HepG2 (cell line): ENCODE data around the gene ATG16L2. TPM values are rescaled to one million over a fixed set of nuclear protein-coding genes. Genes with fewer than 3 reads are reported as not detected.

Experiments used
- CBFB ChIP-seq: sonication (generic); formaldehyde crosslinking; IDR thresholded peaks from 2 replicates; pipeline ENCODE4 v1.4.0; 2020; ENCODE audit warnings: missing genetic modification reagents
- CHD2 ChIP-seq: IDR thresholded peaks from 2 replicates; pipeline ENCODE4 v1.6.1; 2011; ENCODE audit warnings: low read depth, low read length, improper control_type of control experiment
- FOXC1 ChIP-seq: sonication (generic); formaldehyde crosslinking; IDR thresholded peaks from 2 replicates; pipeline ENCODE4 v1.8.0; 2022; ENCODE audit warnings: mild to moderate bottlenecking, missing genetic modification reagents, borderline replicate concordance
- GTF2F1 ChIP-seq: fragments of 150-350 bp; IDR thresholded peaks from 2 replicates; pipeline ENCODE4 v1.6.1; 2014; ENCODE audit warnings: low read length
- KDM4B ChIP-seq: sonication (generic); formaldehyde crosslinking; IDR thresholded peaks from 2 replicates; pipeline ENCODE4 v1.4.0; 2020; ENCODE audit warnings: missing genetic modification reagents
- KDM5A ChIP-seq: fragments of 200-600 bp; sonication (generic); IDR thresholded peaks from 2 replicates; pipeline ENCODE4 v1.7.0; 2018; ENCODE audit warnings: antibody characterized with exemption, mild to moderate bottlenecking, low read length, borderline replicate concordance
- NFKB2 ChIP-seq: sonication (generic); formaldehyde crosslinking; IDR thresholded peaks from 2 replicates; pipeline ENCODE4 v1.4.0; 2020; ENCODE audit warnings: missing genetic modification reagents, borderline replicate concordance
- PLRG1 ChIP-seq: fragments of 450-650 bp; conservative IDR thresholded peaks from 2 replicates; pipeline ENCODE4 v1.6.1; 2016
- XRCC5 ChIP-seq: fragments of 200-400 bp; formaldehyde crosslinking; optimal IDR thresholded peaks from 2 replicates; pipeline ENCODE3; 2017; ENCODE audit warnings: mild to moderate bottlenecking, low read length
- ZC3H13 ChIP-seq: sonication (generic); formaldehyde crosslinking; IDR thresholded peaks from 2 replicates; pipeline ENCODE4 v1.8.1; 2023; ENCODE audit warnings: mild to moderate bottlenecking, missing genetic modification reagents, moderate library complexity
- ZKSCAN1 ChIP-seq: fragments of 150-350 bp; IDR thresholded peaks from 2 replicates; pipeline ENCODE4 v1.6.1; 2014; ENCODE audit warnings: low read length
- ZNF292 ChIP-seq: sonication (generic); formaldehyde crosslinking; IDR thresholded peaks from 2 replicates; pipeline ENCODE4 v1.8.1; 2022; ENCODE audit warnings: mild to moderate bottlenecking, low read depth, missing genetic modification reagents, borderline replicate concordance
- ZNF33A ChIP-seq: sonication (generic); formaldehyde crosslinking; IDR thresholded peaks from 2 replicates; pipeline ENCODE4 v1.5.1; 2020; ENCODE audit warnings: missing genetic modification reagents, mild to moderate bottlenecking, moderate library complexity, borderline replicate concordance
- ZNF382 ChIP-seq: sonication (generic); formaldehyde crosslinking; IDR thresholded peaks from 2 replicates; pipeline ENCODE4 v1.5.0; 2020; ENCODE audit warnings: missing genetic modification reagents, mild to moderate bottlenecking, borderline replicate concordance
- ZSCAN31 ChIP-seq: sonication (generic); formaldehyde crosslinking; IDR thresholded peaks from 2 replicates; pipeline ENCODE4 v1.5.0; 2020; ENCODE audit warnings: low read depth, mild to moderate bottlenecking, missing genetic modification reagents
- polyA plus RNA-seq, 8 experiments: library from polyadenylated mRNA; depleted of rRNA in 3 of 8; stranded (reverse) in 7 of 8; unstranded in 1 of 8; fragments of >200 nt; fragmentation: Illumina TruSeq in 4 of 8; extraction: Trizol in 4 of 8; gene quantifications; 2 replicates each; pipeline versions ENCODE4 v1.2.1 to v1.2.3, GENCODE V29; 2011 to 2016; ENCODE audit warnings: low read depth in 4 of 8, missing spikeins in 1 of 8, mixed read lengths in 1 of 8; ENCODE audit not compliant: insufficient read depth in 1 of 8
- total RNA-seq, 5 experiments: library from RNA; depleted of rRNA; stranded (reverse); fragments of >200 nt; fragmentation: Illumina TruSeq; extraction: Trizol; gene quantifications; 2 replicates each; pipeline ENCODE4 v1.2.3, GENCODE V29; 2016; ENCODE audit warnings: low read depth in 1 of 5
- TF ChIP-seq, protein P1 (sequence below): sonication (generic); formaldehyde crosslinking; IDR thresholded peaks from 2 replicates; pipeline ENCODE4 v1.5.1; 2020; ENCODE audit warnings: missing genetic modification reagents, mild to moderate bottlenecking, borderline replicate concordance
- TF ChIP-seq, protein P2 (sequence below): IDR thresholded peaks from 2 replicates; pipeline ENCODE4 v1.6.1; 2012; ENCODE audit warnings: low read length, improper control_type of control experiment
- TF ChIP-seq, protein P3 (sequence below): IDR thresholded peaks from 2 replicates; pipeline ENCODE4 v1.6.1; 2016; ENCODE audit warnings: mild to moderate bottlenecking, missing biosample characterization, missing genetic modification reagents
- TF ChIP-seq, protein P4 (sequence below): sonication (generic); formaldehyde crosslinking; IDR thresholded peaks from 2 replicates; pipeline ENCODE4 v1.4.0; 2020; ENCODE audit warnings: missing genetic modification reagents, mild to moderate bottlenecking, borderline replicate concordance
- TF ChIP-seq, protein P5 (sequence below): sonication (generic); formaldehyde crosslinking; IDR thresholded peaks from 2 replicates; pipeline ENCODE4 v1.5.1; 2020; ENCODE audit warnings: missing genetic modification reagents, mild to moderate bottlenecking, borderline replicate concordance

ATG16L2 gene
- total and polyA plus RNA-seq, 2 of the 13 experiments (the other 11 are each of a cell fraction or from before 2014, with no cell fraction given), result 6.2 to 14.8 TPM

DNA sequence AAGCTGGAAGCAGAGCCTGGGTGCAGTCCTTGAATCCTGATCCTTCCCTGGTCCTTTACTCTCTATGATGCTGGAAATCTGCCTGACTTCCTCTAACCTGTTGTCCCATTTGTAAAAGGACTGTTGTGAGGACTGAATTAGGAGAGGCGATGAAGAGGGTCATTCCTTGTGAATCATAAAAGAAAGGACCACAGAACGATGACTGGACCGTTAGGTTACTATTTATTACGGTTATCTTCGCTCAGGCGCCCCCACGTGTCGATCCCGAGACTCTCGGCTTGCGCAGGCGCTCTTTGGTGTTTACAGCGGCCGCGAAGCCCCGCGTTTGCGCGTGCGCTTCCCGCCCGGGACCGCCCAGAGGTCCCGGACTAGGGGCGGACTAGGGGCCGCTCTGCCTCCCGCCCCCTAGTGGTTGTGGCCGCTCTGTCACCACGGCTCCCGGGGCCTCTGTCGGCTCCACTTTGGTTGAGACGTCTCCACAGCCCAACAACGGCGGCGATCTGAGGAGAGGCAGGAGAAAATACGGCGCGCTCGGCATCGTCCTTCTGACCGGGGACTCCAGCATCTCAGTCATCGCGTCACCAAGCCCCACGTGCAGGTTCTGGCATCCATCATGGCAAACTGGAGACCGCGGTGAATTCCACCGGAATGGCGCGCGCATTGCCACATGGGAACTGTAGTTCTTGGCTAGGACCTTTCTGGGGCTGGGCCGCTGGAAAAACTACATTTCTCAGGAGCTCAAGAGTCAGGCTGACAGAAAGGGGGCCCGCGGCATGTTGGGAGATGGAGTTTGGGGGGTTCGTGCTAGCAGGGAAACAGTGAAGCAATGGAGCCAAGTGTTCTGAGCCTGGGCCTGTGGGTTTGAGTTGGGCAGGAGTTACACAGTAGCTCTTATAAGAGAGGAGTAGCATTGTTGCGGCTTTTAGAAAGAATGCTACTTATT, 20.5 kb upstream of the ATG16L2 start, which contains the start of gene STARD10 (continued):
- peak; percentile 95 for TF ChIP-seq XRCC5
- no peak for TF ChIP-seq PLRG1
- TF ChIP-seq ZNF292, result no peak
- TF ChIP-seq, protein P1, sequence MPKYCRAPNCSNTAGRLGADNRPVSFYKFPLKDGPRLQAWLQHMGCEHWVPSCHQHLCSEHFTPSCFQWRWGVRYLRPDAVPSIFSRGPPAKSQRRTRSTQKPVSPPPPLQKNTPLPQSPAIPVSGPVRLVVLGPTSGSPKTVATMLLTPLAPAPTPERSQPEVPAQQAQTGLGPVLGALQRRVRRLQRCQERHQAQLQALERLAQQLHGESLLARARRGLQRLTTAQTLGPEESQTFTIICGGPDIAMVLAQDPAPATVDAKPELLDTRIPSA (CRISPR knock-in tag), result no peak; the same call in 1 of the 2 replicates
- TF ChIP-seq ZNF382 (CRISPR knock-in tag), result no peak
- TF ChIP-seq ZSCAN31 (CRISPR knock-in tag), result peak; percentile 84
- 0 out of 2 replicates have a peak, but pooled peaks have one; percentile 65 for TF ChIP-seq ZC3H13 (CRISPR knock-in tag)
- TF ChIP-seq CBFB (CRISPR knock-in tag), result no peak
- TF ChIP-seq, protein P2, sequence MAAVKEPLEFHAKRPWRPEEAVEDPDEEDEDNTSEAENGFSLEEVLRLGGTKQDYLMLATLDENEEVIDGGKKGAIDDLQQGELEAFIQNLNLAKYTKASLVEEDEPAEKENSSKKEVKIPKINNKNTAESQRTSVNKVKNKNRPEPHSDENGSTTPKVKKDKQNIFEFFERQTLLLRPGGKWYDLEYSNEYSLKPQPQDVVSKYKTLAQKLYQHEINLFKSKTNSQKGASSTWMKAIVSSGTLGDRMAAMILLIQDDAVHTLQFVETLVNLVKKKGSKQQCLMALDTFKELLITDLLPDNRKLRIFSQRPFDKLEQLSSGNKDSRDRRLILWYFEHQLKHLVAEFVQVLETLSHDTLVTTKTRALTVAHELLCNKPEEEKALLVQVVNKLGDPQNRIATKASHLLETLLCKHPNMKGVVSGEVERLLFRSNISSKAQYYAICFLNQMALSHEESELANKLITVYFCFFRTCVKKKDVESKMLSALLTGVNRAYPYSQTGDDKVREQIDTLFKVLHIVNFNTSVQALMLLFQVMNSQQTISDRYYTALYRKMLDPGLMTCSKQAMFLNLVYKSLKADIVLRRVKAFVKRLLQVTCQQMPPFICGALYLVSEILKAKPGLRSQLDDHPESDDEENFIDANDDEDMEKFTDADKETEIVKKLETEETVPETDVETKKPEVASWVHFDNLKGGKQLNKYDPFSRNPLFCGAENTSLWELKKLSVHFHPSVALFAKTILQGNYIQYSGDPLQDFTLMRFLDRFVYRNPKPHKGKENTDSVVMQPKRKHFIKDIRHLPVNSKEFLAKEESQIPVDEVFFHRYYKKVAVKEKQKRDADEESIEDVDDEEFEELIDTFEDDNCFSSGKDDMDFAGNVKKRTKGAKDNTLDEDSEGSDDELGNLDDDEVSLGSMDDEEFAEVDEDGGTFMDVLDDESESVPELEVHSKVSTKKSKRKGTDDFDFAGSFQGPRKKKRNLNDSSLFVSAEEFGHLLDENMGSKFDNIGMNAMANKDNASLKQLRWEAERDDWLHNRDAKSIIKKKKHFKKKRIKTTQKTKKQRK, result no peak
- TF ChIP-seq, protein P3, sequence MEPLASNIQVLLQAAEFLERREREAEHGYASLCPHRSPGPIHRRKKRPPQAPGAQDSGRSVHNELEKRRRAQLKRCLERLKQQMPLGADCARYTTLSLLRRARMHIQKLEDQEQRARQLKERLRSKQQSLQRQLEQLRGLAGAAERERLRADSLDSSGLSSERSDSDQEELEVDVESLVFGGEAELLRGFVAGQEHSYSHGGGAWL (CRISPR knock-in tag), result peak; percentile 70; the same call in 1 of the 2 replicates
- no peak for TF ChIP-seq ZNF33A (CRISPR knock-in tag)
- no peak for TF ChIP-seq KDM4B (CRISPR knock-in tag)
- TF ChIP-seq KDM5A, result peak; percentile 93
- TF ChIP-seq FOXC1 (CRISPR knock-in tag), result no peak
- peak; percentile 78 for TF ChIP-seq NFKB2
- no peak for TF ChIP-seq ZKSCAN1
- no peak for TF ChIP-seq GTF2F1
- TF ChIP-seq, protein P4, sequence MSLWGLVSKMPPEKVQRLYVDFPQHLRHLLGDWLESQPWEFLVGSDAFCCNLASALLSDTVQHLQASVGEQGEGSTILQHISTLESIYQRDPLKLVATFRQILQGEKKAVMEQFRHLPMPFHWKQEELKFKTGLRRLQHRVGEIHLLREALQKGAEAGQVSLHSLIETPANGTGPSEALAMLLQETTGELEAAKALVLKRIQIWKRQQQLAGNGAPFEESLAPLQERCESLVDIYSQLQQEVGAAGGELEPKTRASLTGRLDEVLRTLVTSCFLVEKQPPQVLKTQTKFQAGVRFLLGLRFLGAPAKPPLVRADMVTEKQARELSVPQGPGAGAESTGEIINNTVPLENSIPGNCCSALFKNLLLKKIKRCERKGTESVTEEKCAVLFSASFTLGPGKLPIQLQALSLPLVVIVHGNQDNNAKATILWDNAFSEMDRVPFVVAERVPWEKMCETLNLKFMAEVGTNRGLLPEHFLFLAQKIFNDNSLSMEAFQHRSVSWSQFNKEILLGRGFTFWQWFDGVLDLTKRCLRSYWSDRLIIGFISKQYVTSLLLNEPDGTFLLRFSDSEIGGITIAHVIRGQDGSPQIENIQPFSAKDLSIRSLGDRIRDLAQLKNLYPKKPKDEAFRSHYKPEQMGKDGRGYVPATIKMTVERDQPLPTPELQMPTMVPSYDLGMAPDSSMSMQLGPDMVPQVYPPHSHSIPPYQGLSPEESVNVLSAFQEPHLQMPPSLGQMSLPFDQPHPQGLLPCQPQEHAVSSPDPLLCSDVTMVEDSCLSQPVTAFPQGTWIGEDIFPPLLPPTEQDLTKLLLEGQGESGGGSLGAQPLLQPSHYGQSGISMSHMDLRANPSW (CRISPR knock-in tag), result peak; percentile 90; the same call in 1 of the 2 replicates
- TF ChIP-seq, protein P5, sequence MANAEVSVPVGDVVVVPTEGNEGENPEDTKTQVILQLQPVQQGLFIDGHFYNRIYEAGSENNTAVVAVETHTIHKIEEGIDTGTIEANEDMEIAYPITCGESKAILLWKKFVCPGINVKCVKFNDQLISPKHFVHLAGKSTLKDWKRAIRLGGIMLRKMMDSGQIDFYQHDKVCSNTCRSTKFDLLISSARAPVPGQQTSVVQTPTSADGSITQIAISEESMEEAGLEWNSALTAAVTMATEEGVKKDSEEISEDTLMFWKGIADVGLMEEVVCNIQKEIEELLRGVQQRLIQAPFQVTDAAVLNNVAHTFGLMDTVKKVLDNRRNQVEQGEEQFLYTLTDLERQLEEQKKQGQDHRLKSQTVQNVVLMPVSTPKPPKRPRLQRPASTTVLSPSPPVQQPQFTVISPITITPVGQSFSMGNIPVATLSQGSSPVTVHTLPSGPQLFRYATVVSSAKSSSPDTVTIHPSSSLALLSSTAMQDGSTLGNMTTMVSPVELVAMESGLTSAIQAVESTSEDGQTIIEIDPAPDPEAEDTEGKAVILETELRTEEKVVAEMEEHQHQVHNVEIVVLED (CRISPR knock-in tag), result peak; percentile 80
- TF ChIP-seq CHD2, result 0 out of 2 replicates have a peak, but pooled peaks have one; percentile 60
